CD4-positive, alpha-beta T cell (primary cell): ENCODE measurements around the gene CAMK2A. TPM values are rescaled to one million over a fixed set of nuclear protein-coding genes. Genes with fewer than 3 reads are reported as not detected.

Experiments
- ATAC-seq: fragments of 200-7000 bp; cut with Tn5 transposase; one replicate; pipeline ENCODE4 v1.10.0; 2022; ENCODE audit warnings: mild to moderate bottlenecking; ENCODE audit not compliant: poor library complexity
- CTCF ChIA-PET: fragments of 350-600 bp; sonication (Branson Sonifier 250); formaldehyde crosslinking; loops from one replicate; lab custom pipeline; 2021; ENCODE audit warnings: antibody characterized with exemption, inconsistent platforms; lab: Charles Lee
- POLR2A ChIA-PET: fragments of 350-600 bp; sonication (Branson Sonifier 250); formaldehyde crosslinking; loops from one replicate; lab custom pipeline; 2021; ENCODE audit warnings: antibody characterized with exemption, inconsistent platforms; lab: Charles Lee
- DNase-seq, 14 experiments: peaks; one replicate each; pipeline ENCODE4 v3.0.0-alpha.2; 2013 to 2020; ENCODE audit warnings: mixed read lengths in 2 of 14
- H3K27ac ChIP-seq, 2 donors: one replicate each; pipeline versions ENCODE4 v1.5.1 to v1.7.0; 2013; ENCODE audit warnings: low read length in 2 of 2, low read depth in 1 of 2, mild to moderate bottlenecking in 1 of 2
- H3K27me3 ChIP-seq, 2 experiments: 1 replicate in 1 of 2; 2 replicates in 1 of 2; pipeline versions ENCODE4 v1.6.1 to v1.7.0; 2013; ENCODE audit warnings: low read length in 2 of 2, control low read depth in 1 of 2, mild to moderate bottlenecking in 1 of 2, moderate library complexity in 1 of 2; ENCODE audit not compliant: insufficient read depth in 2 of 2, control insufficient read depth in 1 of 2
- H3K36me3 ChIP-seq: one replicate; pipeline ENCODE4 v1.6.1; 2013; ENCODE audit warnings: low read length, control low read depth; ENCODE audit not compliant: insufficient read depth
- H3K4me1 ChIP-seq: one replicate; pipeline ENCODE4 v1.6.1; 2013; ENCODE audit warnings: low read length, control low read depth; ENCODE audit not compliant: insufficient read depth
- H3K4me3 ChIP-seq: one replicate; pipeline ENCODE4 v1.5.1; 2013; ENCODE audit warnings: mild to moderate bottlenecking, low read length, moderate library complexity
- H3K9me3 ChIP-seq, 2 experiments: 1 replicate in 1 of 2; 2 replicates in 1 of 2; pipeline versions ENCODE4 v1.6.1 to v1.7.0; 2013; ENCODE audit warnings: low read length in 2 of 2, mild to moderate bottlenecking in 2 of 2, control low read depth in 1 of 2, moderate library complexity in 1 of 2; ENCODE audit not compliant: control insufficient read depth in 1 of 2, insufficient read depth in 1 of 2
- H3K27ac Mint-ChIP-seq: one replicate; pipeline ENCODE4 v1.8.0; 2020; ENCODE audit warnings: mixed read lengths
- H3K27me3 Mint-ChIP-seq: one replicate; pipeline ENCODE4 v1.8.0; 2021; ENCODE audit warnings: mixed read lengths
- H3K36me3 Mint-ChIP-seq: one replicate; pipeline ENCODE4 v1.8.0; 2021; ENCODE audit warnings: low read depth, mixed read lengths
- H3K4me1 Mint-ChIP-seq: one replicate; pipeline ENCODE4 v1.8.0; 2021; ENCODE audit warnings: low read depth, mixed read lengths
- H3K4me3 Mint-ChIP-seq: one replicate; pipeline ENCODE4 v1.8.0; 2020; ENCODE audit warnings: mild to moderate bottlenecking, mixed read lengths
- H3K9me3 Mint-ChIP-seq: one replicate; pipeline ENCODE4 v1.8.0; 2020; ENCODE audit warnings: mixed read lengths
- intact Hi-C, 2 experiments: fragments of 100-400 bp; cut with DNase I in 1 of 2; cut with micrococcal nuclease in 1 of 2; formaldehyde crosslinking; loops; one replicate each; pipeline versions ENCODE4 v1.15.1 to v1.9.0; 2023 to 2025; cut with DNase I, micrococcal nuclease
- total RNA-seq, 174 experiments: library from RNA in 2 of 174; stranded (reverse) in 2 of 174; gene quantifications; one replicate each; pipeline ENCODE4 v1.2.3 and lab custom pipeline; 2021 to 2026
- TF ChIP-seq, protein P1 (sequence below): fragments of 200-600 bp; IDR thresholded peaks from one replicate; pipeline ENCODE4 v1.8.0; 2022; ENCODE audit warnings: antibody characterized with exemption, mild to moderate bottlenecking

CAMK2A gene
- total RNA-seq, 2 experiments from 2014 or later = 0.05 to 0.22 TPM

DNA sequence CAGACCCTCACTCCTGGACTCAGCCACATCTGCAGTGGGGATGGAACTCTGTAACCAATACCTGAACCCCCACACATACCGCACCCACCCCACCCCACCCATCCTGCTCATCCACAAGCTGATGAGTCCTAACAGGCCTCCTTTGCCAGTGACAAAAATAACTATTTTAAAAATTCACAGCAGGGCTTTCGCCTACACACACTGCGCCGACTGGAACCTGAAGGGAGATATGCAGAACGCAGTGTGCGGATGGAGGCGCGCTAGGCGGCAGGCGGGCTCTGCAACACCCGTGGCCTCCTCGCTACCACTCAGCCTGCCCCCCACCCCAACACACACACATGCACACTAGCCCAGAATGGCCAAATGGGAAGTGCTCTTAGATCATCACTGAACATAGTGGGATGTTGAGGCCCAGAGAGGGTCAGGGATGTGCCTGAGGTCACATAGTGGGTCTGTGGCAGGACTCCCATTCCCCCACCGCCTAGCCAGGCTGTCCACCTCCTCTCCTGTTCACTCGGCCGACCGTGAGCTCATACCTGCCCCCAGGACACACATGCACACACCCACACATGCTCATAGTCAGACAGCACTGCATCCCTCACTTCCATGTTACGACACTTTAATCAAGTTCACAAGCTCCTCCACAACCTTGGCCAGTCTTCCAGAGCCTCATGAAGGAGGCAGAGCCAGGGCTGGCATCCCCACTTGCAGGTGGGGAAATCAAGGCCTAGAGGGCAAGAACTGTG, 6.3 kb upstream of the CAMK2A start:
- ATAC-seq (no peak), DNase-seq (no peak)
- TF ChIP-seq, protein P1, sequence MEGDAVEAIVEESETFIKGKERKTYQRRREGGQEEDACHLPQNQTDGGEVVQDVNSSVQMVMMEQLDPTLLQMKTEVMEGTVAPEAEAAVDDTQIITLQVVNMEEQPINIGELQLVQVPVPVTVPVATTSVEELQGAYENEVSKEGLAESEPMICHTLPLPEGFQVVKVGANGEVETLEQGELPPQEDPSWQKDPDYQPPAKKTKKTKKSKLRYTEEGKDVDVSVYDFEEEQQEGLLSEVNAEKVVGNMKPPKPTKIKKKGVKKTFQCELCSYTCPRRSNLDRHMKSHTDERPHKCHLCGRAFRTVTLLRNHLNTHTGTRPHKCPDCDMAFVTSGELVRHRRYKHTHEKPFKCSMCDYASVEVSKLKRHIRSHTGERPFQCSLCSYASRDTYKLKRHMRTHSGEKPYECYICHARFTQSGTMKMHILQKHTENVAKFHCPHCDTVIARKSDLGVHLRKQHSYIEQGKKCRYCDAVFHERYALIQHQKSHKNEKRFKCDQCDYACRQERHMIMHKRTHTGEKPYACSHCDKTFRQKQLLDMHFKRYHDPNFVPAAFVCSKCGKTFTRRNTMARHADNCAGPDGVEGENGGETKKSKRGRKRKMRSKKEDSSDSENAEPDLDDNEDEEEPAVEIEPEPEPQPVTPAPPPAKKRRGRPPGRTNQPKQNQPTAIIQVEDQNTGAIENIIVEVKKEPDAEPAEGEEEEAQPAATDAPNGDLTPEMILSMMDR = no peak
- no peaks in the 10 kb centered on the region for H3K36me3 Mint-ChIP-seq
- H3K9me3 Mint-ChIP-seq = no peaks in the 10 kb centered on the region
- H3K27me3 Mint-ChIP-seq = peaks cover 24% of the 10 kb centered on the region
- Histone ChIP-seq H3K4me1 (no peaks in the 10 kb centered on the region), H3K27ac (no peak overlapping the region), H3K9me3 (no peaks in the 10 kb centered on the region), H3K4me3 (no peak overlapping the region), H3K27me3 (peaks cover 9% of the 10 kb centered on the region in 2 experiments), H3K36me3 (no peaks in the 10 kb centered on the region)
- no peak overlapping the region for H3K4me3 Mint-ChIP-seq
- POLR2A ChIA-PET = interaction anchor here (1.0 kb wide), 1 partner anchor 58 kb away, joined by 3 read pairs; no protein-coding TSS in a partner anchor
- intact Hi-C loops = no loop called here
- H3K27ac Mint-ChIP-seq = no peak overlapping the region
- CTCF ChIA-PET = no interaction called here
- H3K4me1 Mint-ChIP-seq = no peaks in the 10 kb centered on the region

DNA sequence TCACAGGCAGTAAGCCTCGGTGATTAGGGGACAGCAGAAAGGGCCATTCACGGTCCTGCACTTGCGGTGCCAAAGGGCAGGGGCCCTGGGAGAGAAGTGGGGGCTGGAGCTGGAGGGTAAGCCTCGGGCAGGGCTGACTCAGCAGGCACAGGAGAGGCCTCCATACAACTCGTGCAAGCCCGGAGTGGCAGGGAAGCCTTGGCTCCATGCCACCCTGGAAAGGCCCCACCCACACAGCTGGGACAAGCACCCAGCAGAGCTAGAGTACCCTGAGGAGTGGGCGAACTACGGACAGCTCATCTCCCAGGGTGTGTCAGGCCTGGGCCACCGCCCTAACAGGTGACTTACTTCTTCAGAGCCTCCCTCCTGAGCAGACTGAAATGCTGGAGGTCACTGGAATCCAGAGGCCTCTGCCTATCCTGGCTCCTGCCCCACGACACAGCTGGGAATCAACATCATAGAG, 5.6 kb upstream of the CAMK2A start:
- Histone ChIP-seq H3K9me3 (no peaks in the 10 kb centered on the region), H3K27me3 (peaks cover 2 to 5% of the 10 kb centered on the region in 2 experiments), H3K36me3 (no peaks in the 10 kb centered on the region), H3K4me1 (no peaks in the 10 kb centered on the region), H3K27ac (no peak overlapping the region), H3K4me3 (no peak overlapping the region)
- Mint-ChIP-seq H3K9me3 (no peaks in the 10 kb centered on the region), H3K4me3 (no peak overlapping the region), H3K4me1 (no peaks in the 10 kb centered on the region), H3K27me3 (peaks cover 17% of the 10 kb centered on the region), H3K27ac (no peak overlapping the region), H3K36me3 (no peaks in the 10 kb centered on the region)
- no peak for ATAC-seq
- ChIA-PET CTCF (no interaction called here), POLR2A (no interaction called here)
- no peak for DNase-seq
- TF ChIP-seq, protein P1 = no peak
- intact Hi-C loops = no loop called here

DNA sequence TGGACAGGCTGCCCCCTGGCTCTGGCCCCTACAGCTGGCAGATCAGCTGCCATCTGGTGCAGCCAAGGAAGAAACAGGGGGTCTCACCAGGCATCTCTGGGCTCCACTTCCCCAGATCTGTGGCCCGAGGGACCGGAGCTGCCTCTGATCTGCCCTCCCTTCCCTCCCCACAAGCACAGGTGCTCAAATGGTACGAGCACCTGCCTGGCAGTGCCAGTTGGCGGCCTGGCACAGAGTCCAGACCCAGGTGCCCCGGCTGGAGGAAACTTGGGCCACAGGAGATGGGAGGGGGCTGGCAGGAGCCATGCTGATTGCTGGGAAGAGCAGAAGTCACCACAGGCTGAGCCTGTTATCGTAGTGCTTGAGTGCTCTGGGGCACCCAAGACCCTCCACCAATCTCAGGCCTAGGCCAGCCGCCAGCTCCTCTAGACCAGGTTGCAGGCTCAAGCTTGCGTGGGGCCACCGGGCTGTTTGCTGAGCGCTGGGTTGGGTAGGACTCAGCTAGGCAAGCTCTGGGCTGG, 5.0 kb upstream of the CAMK2A start:
- Mint-ChIP-seq H3K9me3 (no peaks in the 10 kb centered on the region), H3K27me3 (peaks cover 11% of the 10 kb centered on the region), H3K27ac (no peak overlapping the region), H3K36me3 (no peaks in the 10 kb centered on the region), H3K4me1 (no peaks in the 10 kb centered on the region), H3K4me3 (no peak overlapping the region)
- TF ChIP-seq, protein P1 = no peak
- CTCF ChIA-PET = no interaction called here
- no peak for DNase-seq
- Histone ChIP-seq H3K27me3 (peaks cover 0 to 2% of the 10 kb centered on the region in 2 experiments), H3K27ac (no peak overlapping the region), H3K9me3 (no peaks in the 10 kb centered on the region), H3K4me3 (no peak overlapping the region), H3K4me1 (no peaks in the 10 kb centered on the region), H3K36me3 (no peaks in the 10 kb centered on the region)
- ATAC-seq = no peak
- POLR2A ChIA-PET = no interaction called here
- intact Hi-C loops = no loop called here
